Transverse colon (tissue), 4 donors: ENCODE results near the gene SLC26A4. TPM values are rescaled to one million over a fixed set of nuclear protein-coding genes. Genes with fewer than 3 reads are reported as not detected.

Source experiments
- DNase-seq: peaks from one replicate; pipeline ENCODE4 v3.0.0-alpha.2; 2019
- H3K27ac ChIP-seq, 4 donors: fragments of 200-600 bp; sonication (generic); 2 replicates each; pipeline ENCODE4 v1.5.1; 2016 to 2018; ENCODE audit warnings: inconsistent platforms in 4 of 4
- H3K27me3 ChIP-seq: fragments of 200-600 bp; sonication (generic); 2 replicates; pipeline ENCODE4 v1.5.1; 2017; ENCODE audit warnings: inconsistent platforms
- H3K36me3 ChIP-seq, 4 donors: fragments of 200-600 bp; sonication (generic); 2 replicates each; pipeline ENCODE4 v1.5.1; 2017 to 2019; ENCODE audit warnings: inconsistent platforms in 4 of 4
- H3K4me1 ChIP-seq, 4 donors: fragments of 200-600 bp; sonication (generic); 2 replicates each; pipeline ENCODE4 v1.5.1; 2017 to 2020; ENCODE audit warnings: inconsistent platforms in 4 of 4
- H3K4me3 ChIP-seq, 4 donors: fragments of 200-600 bp; sonication (generic); 1 replicate in 1 of 4; 2 replicates in 3 of 4; pipeline versions ENCODE4 v1.5.1 to v1.6.1; 2017 to 2019; ENCODE audit warnings: inconsistent platforms in 4 of 4
- H3K9me3 ChIP-seq, 2 donors: fragments of 200-600 bp; sonication (generic); 2 replicates each; pipeline ENCODE4 v1.5.1; 2017 to 2019; ENCODE audit warnings: inconsistent platforms in 2 of 2
- EP300 ChIP-seq: sonication (generic); formaldehyde crosslinking; IDR thresholded peaks from one replicate; pipeline ENCODE4 v1.6.1; 2017; ENCODE audit warnings: antibody characterized with exemption, low read depth
- POLR2A ChIP-seq: fragments of 450-650 bp; IDR thresholded peaks from one replicate; pipeline ENCODE4 v1.6.1; 2016; ENCODE audit warnings: antibody characterized with exemption, mild to moderate bottlenecking, moderate library complexity
- POLR2AphosphoS5 ChIP-seq, 3 donors: sonication (generic); formaldehyde crosslinking; IDR thresholded peaks; one replicate each; pipeline ENCODE4 v1.6.1; 2016; ENCODE audit warnings: antibody characterized with exemption in 3 of 3
- whole genome bisulfite sequencing, 2 donors: methylation state at CpG; one replicate each; pipeline ENCODE4 v1.1.5; 2018; ENCODE audit warnings: low coverage in 1 of 2; 5-methylcytosine and 5-hydroxymethylcytosine counted together
- in situ Hi-C, 4 donors: fragments of 200-750 bp; cut with MboI; loops; one replicate each; pipeline versions ENCODE4 v1.15.0 to v1.15.1; 2017; ENCODE audit warnings: low sequenced_read_pairs in 3 of 4, low pct_ligation_motif_present in 1 of 4, low pct_unique_long_range_greater_than_20kb in 1 of 4
- intact Hi-C: fragments of 100-400 bp; cut with DNase I; formaldehyde crosslinking; loops from one replicate; pipeline ENCODE4 v1.15.1; 2023; ENCODE audit warnings: low total_unique reads
- total RNA-seq, 4 donors: library from RNA; depleted of rRNA; stranded (reverse); fragments of >200 nt; gene quantifications; one replicate each; pipeline ENCODE4 v1.1.0, GENCODE V29; 2016
- TF ChIP-seq, protein P1 (sequence below), 5 experiments: fragments of 200-600 bp in 3 of 5; fragments of 450-650 bp in 2 of 5; sonication (generic) in 3 of 5; IDR thresholded peaks; 1 replicate in 2 of 5; 2 replicates in 3 of 5; pipeline ENCODE4 v1.5.1; 2016 to 2017; ENCODE audit warnings: antibody characterized with exemption in 5 of 5, inconsistent platforms in 3 of 5, mild to moderate bottlenecking in 2 of 5, moderate library complexity in 1 of 5

SLC26A4 gene
- total RNA-seq, 4 donors from 2014 or later: 0.16 to 0.41 TPM; not detected in 2

DNA sequence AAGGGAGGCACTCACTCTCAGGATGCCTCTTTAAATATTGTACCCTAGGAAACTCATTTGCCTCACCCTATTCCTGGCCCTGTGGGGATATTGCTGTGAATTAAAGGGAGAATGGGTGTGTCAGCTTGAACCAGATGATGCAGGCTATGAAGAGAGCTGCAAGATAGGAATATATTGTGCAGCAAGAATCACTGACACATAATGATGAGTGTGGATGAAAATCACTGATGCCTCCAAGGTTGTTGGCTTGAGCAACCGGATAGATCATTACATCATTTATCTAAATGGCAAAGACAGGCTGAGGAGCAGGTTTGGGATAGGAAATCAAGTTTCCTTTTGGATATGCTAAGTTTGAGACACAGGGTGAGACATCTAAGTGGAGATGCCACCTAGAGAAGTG is 6.2 kb downstream of the SLC26A4 start:
- Histone ChIP-seq H3K4me3 (no peak overlapping the region), H3K27me3 (peaks cover 27% of the 10 kb centered on the region), H3K36me3 (no peaks in the 10 kb centered on the region), H3K4me1 (peaks cover 0 to 4% (median 3%) of the 10 kb centered on the region in 4 donors), H3K9me3 (no peaks in the 10 kb centered on the region), H3K27ac (no peak overlapping the region)
- no peak for DNase-seq
- intact Hi-C loops (no loop called here), in situ Hi-C loops (no loop called here)
- TF ChIP-seq POLR2AphosphoS5 (IDR thresholded peaks at IDR 0.05): no peak
- TF ChIP-seq, protein P1, sequence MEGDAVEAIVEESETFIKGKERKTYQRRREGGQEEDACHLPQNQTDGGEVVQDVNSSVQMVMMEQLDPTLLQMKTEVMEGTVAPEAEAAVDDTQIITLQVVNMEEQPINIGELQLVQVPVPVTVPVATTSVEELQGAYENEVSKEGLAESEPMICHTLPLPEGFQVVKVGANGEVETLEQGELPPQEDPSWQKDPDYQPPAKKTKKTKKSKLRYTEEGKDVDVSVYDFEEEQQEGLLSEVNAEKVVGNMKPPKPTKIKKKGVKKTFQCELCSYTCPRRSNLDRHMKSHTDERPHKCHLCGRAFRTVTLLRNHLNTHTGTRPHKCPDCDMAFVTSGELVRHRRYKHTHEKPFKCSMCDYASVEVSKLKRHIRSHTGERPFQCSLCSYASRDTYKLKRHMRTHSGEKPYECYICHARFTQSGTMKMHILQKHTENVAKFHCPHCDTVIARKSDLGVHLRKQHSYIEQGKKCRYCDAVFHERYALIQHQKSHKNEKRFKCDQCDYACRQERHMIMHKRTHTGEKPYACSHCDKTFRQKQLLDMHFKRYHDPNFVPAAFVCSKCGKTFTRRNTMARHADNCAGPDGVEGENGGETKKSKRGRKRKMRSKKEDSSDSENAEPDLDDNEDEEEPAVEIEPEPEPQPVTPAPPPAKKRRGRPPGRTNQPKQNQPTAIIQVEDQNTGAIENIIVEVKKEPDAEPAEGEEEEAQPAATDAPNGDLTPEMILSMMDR (IDR thresholded peaks at IDR 0.05): no peak
- TF ChIP-seq POLR2A: no peak
- TF ChIP-seq EP300: no peak
- WGBS, 2 donors: 89 to 100% methylated on average over 1 of the region's 1 CpG

DNA sequence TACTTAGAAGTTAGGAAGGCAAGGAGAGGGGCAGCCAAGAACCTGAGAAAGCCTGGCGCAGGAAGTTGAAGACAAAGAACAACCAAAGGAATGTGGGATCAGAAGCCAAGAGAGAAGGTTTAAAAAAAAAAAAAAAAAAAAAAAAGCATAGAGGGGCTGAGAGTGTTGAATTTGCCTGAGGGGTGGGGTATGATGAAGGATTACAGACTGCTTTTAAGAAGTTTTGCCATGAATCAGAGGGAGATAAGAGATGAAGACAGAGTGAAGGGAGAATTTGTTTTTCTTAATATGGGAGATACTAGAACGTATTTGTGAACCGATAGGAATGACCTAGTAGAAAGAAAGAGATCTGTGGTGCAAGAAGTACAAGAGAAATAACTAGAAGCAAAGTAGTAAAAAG is 6.7 kb downstream of the SLC26A4 start:
- WGBS, 2 donors: 91 to 100% methylated on average over 2 to 3 of the region's 3 CpGs
- H3K27ac ChIP-seq: no peak overlapping the region
- intact Hi-C loops: no loop called here
- H3K4me1 ChIP-seq: no peaks in the 10 kb centered on the region
- H3K9me3 ChIP-seq: no peaks in the 10 kb centered on the region
- TF ChIP-seq, protein P1 (IDR thresholded peaks at IDR 0.05): no peak
- TF ChIP-seq POLR2AphosphoS5 (IDR thresholded peaks at IDR 0.05) (no peak), EP300 (no peak), POLR2A (no peak)
- H3K36me3 ChIP-seq: no peaks in the 10 kb centered on the region
- in situ Hi-C loops: no loop called here
- H3K4me3 ChIP-seq: no peak overlapping the region
- no peak for DNase-seq
- peaks cover 21% of the 10 kb centered on the region for H3K27me3 ChIP-seq

DNA sequence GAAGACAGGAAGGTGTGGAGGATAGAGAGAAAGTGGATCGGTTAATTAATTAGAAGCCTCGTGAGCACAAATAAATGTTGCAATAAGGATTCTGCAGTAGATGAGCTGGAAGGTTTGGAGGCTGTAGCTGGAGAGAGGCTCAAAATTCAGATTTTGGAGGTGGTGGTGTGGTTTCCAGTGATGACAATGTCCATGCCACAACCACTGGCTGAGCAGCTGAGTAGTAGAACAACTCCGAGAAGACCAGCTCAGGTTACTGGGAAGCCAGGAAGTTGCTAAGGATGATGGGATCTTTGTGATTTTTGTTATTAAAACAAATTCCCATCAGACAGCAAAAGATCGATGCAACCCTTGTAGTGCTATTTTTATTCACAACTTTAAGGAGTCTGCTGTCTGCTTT is 7.7 kb downstream of the SLC26A4 start:
- intact Hi-C loops: no loop called here
- H3K4me1 ChIP-seq: no peaks in the 10 kb centered on the region
- peaks cover 12% of the 10 kb centered on the region for H3K27me3 ChIP-seq
- H3K9me3 ChIP-seq: no peaks in the 10 kb centered on the region
- H3K27ac ChIP-seq: no peak overlapping the region
- TF ChIP-seq, protein P1 (IDR thresholded peaks at IDR 0.05): no peak
- TF ChIP-seq POLR2AphosphoS5 (IDR thresholded peaks at IDR 0.05) (no peak), POLR2A (no peak), EP300 (no peak)
- in situ Hi-C loops: no loop called here
- no peak overlapping the region for H3K4me3 ChIP-seq
- H3K36me3 ChIP-seq: no peaks in the 10 kb centered on the region
- WGBS, 2 donors: 73 to 86% methylated on average over 4 of the region's 4 CpGs
- no peak for DNase-seq

DNA sequence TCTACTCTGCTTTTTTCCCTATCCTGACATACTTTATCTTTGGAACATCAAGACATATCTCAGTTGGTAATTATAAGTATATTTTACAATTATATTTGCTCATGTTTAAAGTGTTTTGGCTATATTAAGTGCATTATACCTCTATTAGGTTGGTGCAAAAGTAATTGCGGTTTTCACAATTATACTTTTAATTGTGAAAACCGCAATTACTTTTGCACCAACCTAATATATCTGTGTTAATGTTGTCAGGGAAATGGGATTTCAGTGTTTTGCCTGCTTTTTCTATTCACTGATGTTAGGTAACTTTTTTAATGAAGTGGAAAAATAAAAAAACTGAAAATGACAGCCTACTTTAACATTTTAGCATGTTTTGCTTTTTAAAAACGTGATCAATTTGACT is 11.6 kb downstream of the SLC26A4 start:
- H3K27me3 ChIP-seq: no peaks in the 10 kb centered on the region
- H3K4me3 ChIP-seq: no peak overlapping the region
- no peaks in the 10 kb centered on the region for H3K4me1 ChIP-seq
- TF ChIP-seq EP300: no peak
- TF ChIP-seq POLR2A: no peak
- TF ChIP-seq, protein P1 (IDR thresholded peaks at IDR 0.05): no peak
- TF ChIP-seq POLR2AphosphoS5 (IDR thresholded peaks at IDR 0.05): no peak
- WGBS, 2 donors: 92 to 94% methylated on average over 3 of the region's 3 CpGs
- in situ Hi-C loops: no loop called here
- H3K27ac ChIP-seq: no peak overlapping the region
- intact Hi-C loops: no loop called here
- H3K9me3 ChIP-seq: no peaks in the 10 kb centered on the region
- no peak for DNase-seq
- no peaks in the 10 kb centered on the region for H3K36me3 ChIP-seq
